Transverse colon (tissue), 4 donors: ENCODE results near the gene SCLT1.
"Not testable (repeated sequence)": the region's sequence is repeated elsewhere in the genome, so short reads cannot be mapped to it uniquely, and the experiment has no call there.

Experiments
- CTCF ChIP-seq, 5 experiments: fragments of 200-600 bp in 3 of 5; fragments of 450-650 bp in 2 of 5; sonication (generic) in 3 of 5; IDR thresholded peaks; 1 replicate in 2 of 5; 2 replicates in 3 of 5; pipeline ENCODE4 v1.5.1; 2016 to 2017; ENCODE audit warnings: antibody characterized with exemption in 5 of 5, inconsistent platforms in 3 of 5, mild to moderate bottlenecking in 2 of 5, moderate library complexity in 1 of 5
- EP300 ChIP-seq: sonication (generic); formaldehyde crosslinking; IDR thresholded peaks from one replicate; pipeline ENCODE4 v1.6.1; 2017; ENCODE audit warnings: antibody characterized with exemption, low read depth
- POLR2A ChIP-seq: fragments of 450-650 bp; IDR thresholded peaks from one replicate; pipeline ENCODE4 v1.6.1; 2016; ENCODE audit warnings: antibody characterized with exemption, mild to moderate bottlenecking, moderate library complexity
- POLR2AphosphoS5 ChIP-seq, 3 donors: sonication (generic); formaldehyde crosslinking; IDR thresholded peaks; one replicate each; pipeline ENCODE4 v1.6.1; 2016; ENCODE audit warnings: antibody characterized with exemption in 3 of 3

- not testable (repeated sequence) for TF ChIP-seq CTCF (IDR thresholded peaks at IDR 0.05); EP300; POLR2AphosphoS5 (IDR thresholded peaks at IDR 0.05); POLR2A
Observed at GRCh38 chr4:129069537-129069936, 23.8 kb downstream of the SCLT1 start.
